ENCODE results near the gene MYBPC2. TPM values are rescaled to one million over a fixed set of nuclear protein-coding genes. Genes with fewer than 3 reads are reported as not detected.

MYBPC2 gene
- polyA plus RNA-seq, 3 donors: 0.53 to 1.6 (median 1.0) TPM

DNA sequence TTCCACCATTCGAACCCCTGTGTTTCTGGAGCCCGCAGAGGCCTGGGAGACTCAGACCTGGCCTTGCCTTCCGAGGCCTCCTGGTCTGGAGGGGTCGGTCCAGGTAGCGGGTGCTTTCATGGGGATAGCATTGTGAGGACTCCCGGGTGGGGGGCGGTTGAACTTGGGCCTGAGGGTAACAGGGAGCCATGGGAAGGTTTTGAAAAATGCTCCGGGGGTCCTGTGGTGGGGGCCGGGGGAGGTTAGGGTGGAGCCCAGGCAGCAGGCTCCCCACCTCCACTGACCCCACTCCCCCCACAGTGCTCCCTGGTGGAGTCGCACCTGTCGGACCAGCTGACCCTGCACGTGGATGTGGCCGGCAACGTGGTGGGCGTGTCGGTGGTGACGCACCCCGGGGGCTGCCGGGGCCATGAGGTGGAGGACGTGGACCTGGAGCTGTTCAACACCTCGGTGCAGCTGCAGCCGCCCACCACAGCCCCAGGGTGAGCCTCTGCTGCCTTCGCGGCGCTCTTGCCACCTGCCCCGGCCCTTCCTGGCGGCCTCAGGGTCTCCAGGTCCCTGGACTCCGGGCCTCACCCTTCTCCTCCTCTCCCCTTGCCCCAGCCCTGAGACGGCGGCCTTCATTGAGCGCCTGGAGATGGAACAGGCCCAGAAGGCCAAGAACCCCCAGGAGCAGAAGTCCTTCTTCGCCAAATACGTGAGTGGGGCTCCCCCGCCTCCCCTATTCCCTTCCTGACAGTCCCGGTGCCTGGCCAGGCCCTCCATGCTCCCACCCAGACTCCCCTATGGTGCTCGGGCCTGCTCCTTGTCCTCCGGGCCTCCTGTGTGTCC is 47.8 kb downstream of the MYBPC2 start:
- DNase-seq: no peak

DNA sequence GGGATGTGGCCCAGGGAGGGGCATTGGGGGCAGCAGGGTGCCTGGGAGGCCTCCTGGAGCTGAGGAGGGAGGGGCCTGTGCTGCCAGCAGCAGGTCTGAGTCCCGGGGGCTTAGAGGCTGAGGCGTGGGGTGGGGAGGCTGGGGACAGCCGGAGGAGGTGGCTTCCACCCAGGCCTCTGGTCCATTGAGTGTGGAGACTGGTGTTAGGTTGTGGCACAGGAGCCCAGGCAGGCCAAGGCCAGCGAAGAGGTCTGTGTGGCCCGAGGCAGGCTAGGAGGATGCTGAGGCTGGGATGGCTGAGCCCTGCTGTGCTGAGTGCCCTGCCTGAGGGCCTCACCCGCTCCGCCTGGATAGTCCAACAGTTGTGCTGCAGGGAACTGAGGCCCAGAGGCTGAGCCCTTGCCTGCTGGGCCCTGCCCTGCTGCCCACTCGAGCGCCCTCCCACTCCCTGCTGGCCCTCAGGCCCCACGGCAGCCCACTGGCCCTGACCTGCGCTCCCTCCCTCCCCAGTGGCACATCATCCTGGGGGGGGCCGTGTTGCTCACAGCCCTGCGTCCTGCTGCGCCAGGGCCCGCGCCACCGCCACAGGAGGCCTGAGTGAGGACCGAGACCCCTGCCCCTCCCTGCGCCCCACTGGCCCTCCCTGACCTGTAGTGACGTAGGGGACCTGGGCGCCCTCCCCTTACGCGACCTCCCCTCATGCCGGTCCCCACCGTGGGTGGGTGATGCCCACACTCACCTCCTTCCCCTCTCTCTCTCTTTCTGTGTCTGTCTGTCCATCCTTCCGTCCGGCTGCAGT is 48.9 kb downstream of the MYBPC2 start:
- no peak for DNase-seq

DNA sequence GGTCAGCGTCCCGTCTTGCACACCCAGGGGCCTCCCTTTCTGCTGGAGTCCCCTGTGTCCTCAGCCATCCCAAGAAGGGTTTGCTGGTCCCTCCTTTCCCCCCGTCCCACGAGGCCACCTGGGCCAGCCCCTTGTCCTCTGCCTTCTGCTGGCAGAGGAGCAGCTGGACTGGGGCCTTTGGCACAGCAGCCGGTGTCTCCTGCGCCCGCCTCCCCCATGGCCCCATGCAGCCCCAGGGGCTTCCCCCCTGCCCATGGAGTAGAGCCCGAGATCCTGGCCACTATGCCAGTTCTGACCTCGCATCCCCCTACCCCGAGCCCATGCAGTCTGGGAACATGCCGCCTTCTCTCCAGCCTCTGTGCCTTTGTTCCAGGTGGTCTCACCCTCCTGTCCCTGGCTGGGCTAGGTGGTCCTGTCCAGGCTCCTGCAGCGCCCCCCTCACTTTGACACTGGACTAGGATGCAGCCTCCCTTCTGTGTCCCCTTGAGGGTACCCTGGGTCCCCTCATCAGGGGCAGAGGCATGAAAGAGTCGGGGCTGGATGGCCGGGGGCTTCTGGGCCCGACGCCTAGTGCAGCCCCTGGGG is 49.7 kb downstream of the MYBPC2 start:
- DNase-seq: no peak

DNA sequence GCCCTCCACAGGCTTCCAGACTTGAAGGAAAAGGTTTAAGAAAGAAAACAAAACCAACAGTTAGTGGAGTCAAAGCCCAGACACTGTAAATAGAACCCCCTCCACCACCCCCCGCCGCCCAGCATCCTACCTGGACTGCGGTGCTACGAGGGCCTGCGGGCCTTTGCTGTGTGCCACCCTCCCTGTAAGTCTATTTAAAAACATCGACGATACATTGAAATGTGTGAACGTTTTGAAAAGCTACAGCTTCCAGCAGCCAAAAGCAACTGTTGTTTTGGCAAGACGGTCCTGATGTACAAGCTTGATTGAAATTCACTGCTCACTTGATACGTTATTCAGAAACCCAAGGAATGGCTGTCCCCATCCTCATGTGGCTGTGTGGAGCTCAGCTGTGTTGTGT is 50.2 kb downstream of the MYBPC2 start:
- no peak for DNase-seq

DNA sequence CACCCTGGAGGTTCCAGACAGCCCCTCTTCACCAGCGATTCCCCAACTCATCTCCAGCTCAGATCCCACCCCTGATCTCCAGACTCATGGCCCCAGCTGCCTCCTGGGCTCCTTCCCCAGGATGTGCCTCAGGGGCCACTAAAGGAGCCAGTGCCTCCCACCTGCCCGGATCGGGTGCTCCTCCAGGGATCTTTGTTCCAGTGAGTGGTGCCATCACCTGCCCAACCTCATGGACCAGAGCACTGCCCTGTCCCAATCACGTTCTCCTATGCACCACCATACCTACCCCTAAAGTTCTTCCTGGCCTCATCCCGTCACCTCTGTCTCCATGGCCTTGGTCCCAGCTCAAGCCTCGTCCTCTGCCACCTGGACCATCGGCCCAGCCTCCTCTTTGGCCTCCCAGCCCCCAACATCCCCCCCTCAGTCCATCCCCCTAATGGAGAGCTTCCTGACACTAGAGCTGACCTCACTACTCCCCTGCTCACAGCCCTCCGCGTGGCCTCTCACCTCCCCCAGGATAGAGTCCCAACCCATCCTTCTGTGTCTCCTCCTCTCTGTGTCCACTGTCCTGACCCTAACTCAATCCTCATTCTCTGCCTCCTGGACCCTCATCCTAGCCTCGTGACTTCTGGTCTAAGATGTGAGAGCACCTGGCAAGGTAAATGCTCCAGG is 52.7 kb downstream of the MYBPC2 start:
- no peak for DNase-seq

DNA sequence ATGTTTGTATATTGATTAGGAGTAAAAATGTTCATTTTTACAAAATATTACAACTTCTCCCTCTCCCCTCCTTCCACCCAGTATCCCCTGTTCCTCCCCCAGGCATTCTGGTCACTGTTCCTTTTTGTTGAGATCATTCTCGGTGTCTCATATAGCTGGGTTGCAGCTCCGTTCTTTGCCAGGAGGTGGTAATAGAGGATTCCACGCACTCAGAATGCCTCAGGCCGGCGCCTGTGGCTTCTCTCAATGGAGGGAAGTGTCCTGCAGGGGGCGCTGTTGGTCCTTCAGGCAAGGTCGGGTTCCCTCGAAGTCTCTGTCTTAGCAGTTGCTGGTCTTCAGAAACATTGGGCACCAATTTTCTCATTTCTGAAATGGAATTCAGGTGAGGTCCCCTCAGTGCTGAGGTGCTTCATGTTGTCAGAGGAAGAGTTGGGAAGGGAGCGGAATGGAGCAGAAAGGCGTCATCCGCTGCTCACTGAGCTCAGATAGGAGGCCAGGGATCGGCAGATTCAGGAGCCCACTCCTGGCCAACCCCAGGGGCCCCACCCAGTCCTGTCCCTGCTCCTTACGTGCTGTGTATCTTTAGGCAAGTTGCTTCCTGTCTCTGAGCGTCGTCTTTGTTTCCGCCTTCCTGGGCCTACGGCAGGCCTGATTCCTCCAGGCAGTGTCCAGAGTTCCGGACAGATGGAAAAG is 54.3 kb downstream of the MYBPC2 start:
- no peak for DNase-seq

DNA sequence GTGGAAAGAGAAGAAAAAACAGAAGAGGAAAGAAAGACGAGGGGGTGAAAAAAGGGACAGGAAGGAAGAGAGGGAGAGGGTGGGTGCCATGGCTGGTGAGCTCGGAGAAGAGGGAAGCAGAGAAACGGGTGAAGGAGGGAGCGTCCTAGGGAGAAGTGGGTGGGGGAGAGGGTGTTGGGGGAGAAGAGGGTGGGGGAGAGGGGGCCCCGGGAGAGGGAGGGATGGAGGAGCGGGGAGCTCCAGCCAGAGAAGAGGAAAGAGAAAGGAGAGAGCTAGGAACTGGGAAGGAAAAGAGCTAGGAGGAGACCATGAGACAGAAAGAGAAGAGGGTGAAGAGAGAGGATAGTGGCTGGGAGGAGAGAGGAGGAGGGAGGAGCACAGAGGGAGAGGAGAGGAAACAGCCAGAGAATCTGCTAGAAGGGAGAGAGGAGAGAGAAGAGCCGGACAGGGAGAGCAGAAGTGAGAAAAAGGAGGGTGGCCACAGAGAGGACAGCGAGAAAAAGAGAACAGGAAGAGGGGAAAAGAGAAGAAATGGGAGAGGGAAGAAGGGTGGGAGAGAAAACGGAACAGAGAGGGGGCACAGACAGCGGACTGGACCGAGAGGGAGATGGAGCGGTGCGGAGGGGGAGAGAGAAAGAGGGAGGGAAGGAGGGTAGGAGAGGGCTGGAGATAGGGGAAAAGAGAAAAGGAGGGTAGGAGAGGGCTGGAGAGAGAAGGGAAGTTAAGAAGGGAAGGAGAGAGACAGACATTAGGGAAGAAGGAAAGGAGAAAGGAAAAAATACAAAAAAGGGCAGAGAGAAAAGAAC is 55.9 kb downstream of the MYBPC2 start:
- DNase-seq: no peak

DNA sequence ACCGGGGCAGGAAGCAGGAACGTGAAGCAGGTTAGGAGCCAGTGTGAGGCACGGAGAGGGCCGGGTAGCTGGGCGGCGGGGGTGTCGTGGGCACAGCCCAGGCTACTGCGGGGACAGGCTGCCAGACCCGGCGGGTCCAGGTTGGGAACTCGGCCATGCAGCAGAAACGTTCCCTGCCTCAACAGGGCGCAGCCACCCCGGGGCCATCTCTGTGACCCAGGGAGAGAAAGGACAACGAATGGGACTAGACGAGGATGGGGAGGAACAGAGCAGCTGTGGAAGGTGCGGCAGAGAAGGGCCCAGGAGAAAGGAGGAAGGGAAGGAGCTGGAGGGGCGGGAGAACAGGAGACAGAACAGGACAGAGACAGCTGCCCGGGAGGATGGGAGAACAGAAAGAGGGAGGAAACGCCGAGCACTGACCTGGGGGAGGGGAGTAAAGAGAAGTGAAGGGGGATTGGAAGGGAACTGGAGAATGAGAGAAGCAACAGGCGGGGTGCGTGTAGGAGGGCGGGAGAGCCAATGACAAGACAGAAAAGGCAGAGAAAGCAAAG is 56.8 kb downstream of the MYBPC2 start:
- DNase-seq: no peak

DNA sequence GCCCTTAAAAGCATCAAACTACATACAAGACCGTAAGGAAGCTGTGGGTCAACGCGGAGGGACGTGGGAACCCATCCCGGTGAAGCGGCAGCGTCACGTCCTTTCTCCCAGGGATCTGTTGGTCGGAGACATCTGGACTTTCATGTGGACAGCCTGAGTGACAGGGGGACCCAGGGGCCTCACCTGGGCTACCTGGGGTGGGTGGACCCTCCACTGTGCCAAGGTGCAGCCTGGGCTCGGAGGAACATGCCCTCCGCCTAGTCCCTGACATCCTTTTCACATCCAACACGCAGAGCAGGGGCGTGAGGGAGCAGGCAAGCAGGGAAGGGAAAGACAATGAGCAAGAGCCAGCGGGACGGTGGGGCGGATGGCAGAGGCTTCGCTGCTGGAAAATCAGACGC is 57.7 kb downstream of the MYBPC2 start:
- DNase-seq: no peak

DNA sequence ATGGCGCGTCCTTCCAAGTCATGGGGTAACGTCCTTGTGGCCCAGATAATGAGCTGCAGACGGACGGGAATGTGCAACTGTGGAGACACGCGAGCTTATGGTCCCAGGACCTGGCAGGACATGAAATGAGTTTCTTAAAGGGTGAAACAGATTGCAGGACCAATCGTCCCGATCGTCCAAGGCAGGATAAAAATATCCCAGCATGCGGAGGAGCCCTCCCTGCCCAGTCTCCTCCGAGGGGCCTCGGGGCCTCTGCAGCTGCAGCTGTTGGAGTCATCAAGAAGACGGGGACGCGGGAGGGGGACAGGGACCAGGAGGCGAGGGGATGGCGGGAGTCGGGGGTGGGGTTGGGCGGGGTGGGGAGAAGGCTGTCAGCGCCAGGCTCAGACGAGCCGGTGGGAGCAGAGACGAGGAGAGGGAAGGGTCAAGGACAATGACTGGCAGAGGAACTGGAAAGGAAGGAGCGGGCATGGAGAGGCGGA is 58.3 kb downstream of the MYBPC2 start:
- DNase-seq: no peak

DNA sequence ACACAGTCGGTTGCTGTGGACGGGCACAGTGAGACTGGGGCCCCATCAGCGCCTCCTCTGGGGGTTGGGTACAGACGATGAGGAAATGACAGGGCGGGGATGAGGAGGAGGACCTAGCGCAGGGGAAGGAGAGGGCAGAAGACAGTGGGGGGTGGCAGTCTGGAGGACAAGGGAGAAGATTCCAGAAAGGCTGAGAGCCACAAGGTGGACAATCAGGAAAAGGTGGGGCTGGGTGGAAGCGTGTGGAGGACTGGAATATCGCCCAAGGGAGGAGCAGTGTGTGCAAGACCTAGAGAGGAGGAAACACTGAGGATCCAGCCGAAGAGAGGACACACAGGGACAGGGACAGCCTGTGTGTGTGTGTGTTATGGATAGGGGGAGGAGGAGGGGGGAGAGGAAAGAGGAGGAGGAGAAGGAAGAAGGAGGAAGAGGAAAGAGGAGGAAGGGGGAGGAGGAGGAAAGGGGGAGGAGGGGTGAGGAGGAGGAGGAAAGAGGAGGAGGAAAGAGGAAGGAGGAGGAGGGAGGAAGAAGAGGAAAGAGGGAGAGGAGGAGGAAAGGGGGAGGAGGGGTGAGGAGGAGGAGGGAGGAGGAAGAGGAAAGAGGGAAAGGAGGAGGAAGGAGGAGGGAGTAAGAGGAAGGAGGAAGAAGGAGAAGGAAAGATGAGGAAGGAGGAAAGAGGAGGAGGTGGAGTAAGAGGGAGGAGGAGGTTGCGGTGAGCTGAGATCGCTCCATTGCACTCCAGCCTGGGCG is 59.8 kb downstream of the MYBPC2 start:
- no peak for DNase-seq

DNA sequence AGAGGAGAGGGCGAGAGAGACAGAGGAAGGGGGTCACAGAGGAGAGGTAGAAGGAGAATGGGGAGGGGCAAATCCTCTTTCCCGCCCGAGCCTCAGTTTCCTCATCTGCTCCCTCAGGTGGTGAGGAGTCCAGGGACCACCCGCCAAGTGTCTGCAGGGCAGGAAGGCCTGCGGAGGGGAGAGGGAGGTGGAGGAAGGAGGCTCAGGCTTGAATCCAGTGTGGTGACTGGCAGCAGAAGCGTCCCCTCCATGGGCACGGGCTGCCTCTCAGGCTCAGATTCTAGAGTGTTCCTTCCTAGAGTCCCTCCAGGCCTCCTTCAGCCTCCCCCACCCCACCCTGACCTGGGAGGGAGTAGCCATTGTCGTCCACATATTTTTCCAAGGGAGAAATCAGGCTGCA is 60.5 kb downstream of the MYBPC2 start:
- no peak for DNase-seq

DNA sequence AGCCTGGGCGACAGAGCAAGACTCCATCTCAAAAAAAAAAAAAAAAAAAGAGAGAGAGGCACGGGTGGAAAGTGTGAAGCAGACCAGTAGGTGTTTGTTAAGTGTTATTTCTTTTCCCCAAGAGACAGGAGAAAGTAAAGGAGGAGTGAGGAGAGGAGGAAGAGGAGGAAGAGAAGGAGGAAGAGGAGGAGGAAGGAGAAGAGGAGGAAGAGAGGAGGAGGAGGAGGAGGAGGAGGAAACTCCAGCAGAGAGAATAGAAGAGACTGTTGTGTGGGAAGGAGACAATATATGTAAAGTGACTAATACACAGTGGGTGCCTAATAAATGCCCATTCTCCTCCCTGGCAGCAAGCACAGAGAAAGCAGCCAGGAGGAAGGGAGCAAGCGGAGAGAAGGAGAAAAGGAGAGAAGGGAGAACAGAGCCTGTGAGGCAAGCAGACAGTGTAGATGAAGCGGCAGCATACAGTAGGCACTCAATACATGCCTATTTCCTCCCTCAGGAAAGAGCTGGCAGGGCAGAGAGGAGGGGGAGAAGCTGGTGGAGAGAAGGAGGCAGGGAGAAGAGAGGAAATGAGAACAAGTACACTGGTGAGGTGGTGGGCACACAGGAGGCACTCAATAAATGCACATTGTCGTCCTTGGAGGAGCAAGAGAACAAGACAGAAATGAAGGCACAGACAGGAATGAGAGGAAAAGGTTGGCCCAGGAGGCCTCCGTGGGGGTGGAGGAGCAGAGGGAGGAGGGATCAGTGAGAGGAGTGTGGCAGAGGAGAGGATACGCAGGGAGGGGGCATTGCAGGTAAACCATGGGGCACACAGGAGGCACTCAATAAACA is 61.7 kb downstream of the MYBPC2 start:
- no peak for DNase-seq

DNA sequence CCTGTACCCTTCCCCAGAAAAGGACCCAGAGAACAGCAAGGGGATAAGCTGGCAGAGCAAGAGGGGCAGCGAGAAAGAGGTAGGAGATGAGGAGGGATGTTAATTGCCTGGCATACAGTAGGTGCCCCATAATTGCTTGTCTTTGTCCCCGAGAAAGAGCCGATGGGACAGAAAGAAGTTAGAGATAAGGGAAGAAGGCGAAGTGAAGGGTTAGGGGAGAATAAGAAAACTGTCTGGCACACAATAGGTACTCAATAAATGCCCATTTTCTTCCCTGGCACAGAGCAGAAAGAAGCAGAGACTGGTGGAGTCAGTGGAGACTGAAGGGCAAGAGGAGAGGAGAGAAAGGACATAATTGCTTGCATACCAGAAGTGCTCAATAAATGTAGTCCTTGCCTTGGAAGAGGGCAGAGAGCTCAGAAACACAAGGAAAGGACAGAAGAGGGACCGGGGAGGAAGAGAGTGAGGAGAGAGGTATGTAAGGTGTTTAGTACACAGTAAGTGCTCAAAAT is 62.4 kb downstream of the MYBPC2 start:
- no peak for DNase-seq

DNA sequence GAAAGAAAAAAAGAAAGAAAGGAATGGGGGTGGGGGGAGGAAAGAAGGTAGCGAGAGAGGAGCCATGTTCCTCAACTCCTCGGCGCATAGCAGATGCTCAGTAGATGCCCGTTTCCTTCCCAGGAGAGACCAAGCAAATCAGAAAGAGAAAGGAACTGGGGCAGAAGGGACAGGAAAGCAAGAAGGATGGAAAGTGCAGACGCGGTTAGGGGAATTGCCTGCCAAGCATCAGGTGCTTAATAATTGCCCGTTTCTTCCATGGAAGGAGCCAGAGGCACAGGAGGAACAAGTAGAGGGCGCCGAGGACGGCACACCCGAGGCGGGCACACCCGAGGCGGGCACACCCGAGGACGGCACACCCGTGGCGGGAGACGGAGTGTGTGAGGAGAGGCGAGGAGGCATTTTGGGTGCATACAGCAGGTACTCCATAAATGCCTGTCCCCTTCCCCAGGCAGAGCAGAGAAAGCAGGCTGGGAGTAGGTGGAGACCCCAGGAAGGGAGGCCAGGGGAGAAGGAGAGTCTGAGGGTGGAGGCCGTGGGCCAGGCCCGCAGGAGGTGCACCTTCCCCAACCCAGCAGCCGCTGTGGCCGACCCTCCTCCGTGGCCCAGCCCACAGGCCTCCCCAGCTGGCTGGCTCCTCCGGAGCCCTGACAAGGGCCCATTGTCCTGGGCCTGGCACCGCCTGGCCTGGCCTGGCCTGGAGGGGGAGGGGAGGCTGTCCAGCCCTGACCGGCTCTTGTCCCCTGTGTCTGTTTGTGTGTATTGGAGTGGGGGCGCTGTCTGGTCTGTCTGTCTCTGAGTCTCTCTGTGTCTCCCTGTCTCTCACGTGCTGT is 63.7 kb downstream of the MYBPC2 start:
- no peak for DNase-seq

DNA sequence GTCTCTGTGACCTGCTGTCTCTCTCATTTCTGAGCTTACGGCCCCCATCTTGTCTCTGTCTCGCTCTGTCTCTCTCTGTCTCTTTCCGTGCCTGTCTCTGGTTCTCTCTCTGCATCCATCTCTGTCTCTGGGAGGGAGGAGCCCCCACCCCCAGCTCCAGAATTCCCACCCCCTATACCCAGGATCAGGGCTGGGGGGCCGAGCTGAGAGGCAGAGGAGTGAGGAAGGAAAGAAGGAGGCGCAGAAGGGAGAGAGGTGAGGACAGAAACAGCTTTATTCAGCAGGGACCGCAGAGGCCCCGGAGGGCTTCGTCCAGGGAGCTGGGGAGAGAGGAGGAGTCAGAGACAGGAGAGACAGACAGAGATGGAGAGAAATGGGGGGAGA is 64.3 kb downstream of the MYBPC2 start:
- DNase-seq: no peak

Measured in renal pelvis (tissue), 4 donors.